Uterus (tissue), 4 donors: ENCODE measurements around the gene PLEK2. TPM values are rescaled to one million over a fixed set of nuclear protein-coding genes. Genes with fewer than 3 reads are reported as not detected.
"Not testable (repeated sequence)": the region's sequence is repeated elsewhere in the genome, so short reads cannot be mapped to it uniquely, and the experiment has no call there.

Source experiments
- DNase-seq, 2 donors: peaks; one replicate each; pipeline ENCODE4 v3.0.0-alpha.2; 2019 to 2020
- H3K27ac ChIP-seq, 2 donors: fragments of 200-600 bp; sonication (generic); 1 replicate in 1 of 2; 2 replicates in 1 of 2; pipeline ENCODE4 v1.5.1; 2016 to 2018
- H3K27me3 ChIP-seq, 2 donors: fragments of 200-600 bp; sonication (generic); one replicate each; pipeline ENCODE4 v1.5.1; 2018 to 2019; ENCODE audit warnings: control low read depth in 1 of 2
- H3K36me3 ChIP-seq, 2 donors: fragments of 200-600 bp; sonication (generic); one replicate each; pipeline ENCODE4 v1.5.1; 2019; ENCODE audit warnings: control low read depth in 1 of 2
- H3K4me1 ChIP-seq, 2 donors: fragments of 200-600 bp; sonication (generic); one replicate each; pipeline ENCODE4 v1.5.1; 2018 to 2019; ENCODE audit warnings: control low read depth in 1 of 2
- H3K4me3 ChIP-seq, 2 donors: fragments of 200-600 bp; sonication (generic); 1 replicate in 1 of 2; 2 replicates in 1 of 2; pipeline ENCODE4 v1.5.1; 2018 to 2019; ENCODE audit warnings: mild to moderate bottlenecking in 1 of 2
- H3K9me3 ChIP-seq, 2 donors: fragments of 200-600 bp; sonication (generic); one replicate each; pipeline ENCODE4 v1.5.1; 2019; ENCODE audit warnings: control low read depth in 1 of 2
- CTCF ChIP-seq, 4 experiments: fragments of 200-600 bp in 2 of 4; fragments of 450-650 bp in 2 of 4; sonication (generic) in 2 of 4; IDR thresholded peaks; one replicate each; pipeline ENCODE4 v1.5.1; 2016 to 2019; ENCODE audit warnings: antibody characterized with exemption in 4 of 4, mild to moderate bottlenecking in 2 of 4, moderate library complexity in 1 of 4
- POLR2A ChIP-seq, 2 donors: fragments of 450-650 bp; IDR thresholded peaks; one replicate each; pipeline ENCODE4 v1.6.1; 2016; ENCODE audit warnings: antibody characterized with exemption in 2 of 2, mild to moderate bottlenecking in 1 of 2, moderate library complexity in 1 of 2
- intact Hi-C: fragments of 100-400 bp; cut with DNase I; formaldehyde crosslinking; loops from one replicate; pipeline ENCODE4 v1.15.1; 2023; ENCODE audit warnings: low total_unique reads
- total RNA-seq, 4 donors: library from RNA; depleted of rRNA in 3 of 4; stranded (reverse); fragments of >200 nt in 3 of 4; gene quantifications; one replicate each; pipeline versions ENCODE4 v1.1.0 to v1.2.4, GENCODE V29; 2014 to 2023
- donor health status: DM: yes; HTN: yes; CAD: no.

Gene PLEK2
- total RNA-seq, 4 donors from 2014 or later, result 1.5 TPM; not detected in 3

GRCh38 chr14:67418401-67419191 lies 6.6 kb upstream of the PLEK2 start:
- TF ChIP-seq POLR2A (IDR thresholded peaks at IDR 0.05) (no peak), CTCF (IDR thresholded peaks at IDR 0.05) (no peak)
- Histone ChIP-seq H3K27ac (no peak overlapping the region), H3K4me1 (no peaks in the 10 kb centered on the region), H3K36me3 (no peaks in the 10 kb centered on the region), H3K4me3 (no peak overlapping the region), H3K27me3 (no peaks in the 10 kb centered on the region), H3K9me3 (no peaks in the 10 kb centered on the region)
- DNase-seq, result no peak
- intact Hi-C loops, result no loop called here

DNA sequence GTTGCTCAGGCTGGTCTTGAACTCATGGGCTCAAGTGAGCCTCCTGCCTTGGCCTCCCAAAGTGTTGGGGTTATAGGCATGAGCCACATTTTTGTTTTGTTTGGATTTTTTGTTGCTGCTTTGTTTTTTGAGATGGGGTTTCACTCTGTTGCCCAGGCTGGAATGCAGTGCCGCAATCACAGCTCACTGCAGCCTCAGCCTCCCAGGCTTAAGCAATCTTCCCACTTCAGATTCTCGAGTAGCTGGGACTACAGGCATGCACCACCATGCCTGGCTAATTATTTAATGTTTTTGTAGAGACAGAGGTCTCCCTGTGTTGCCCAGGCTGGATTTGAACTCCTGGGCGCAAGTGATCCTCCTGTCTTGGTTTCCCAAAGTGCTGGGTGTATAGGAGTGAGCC lies 5.7 kb upstream of the PLEK2 start:
- TF ChIP-seq CTCF (IDR thresholded peaks at IDR 0.05), result no peak
- TF ChIP-seq POLR2A (IDR thresholded peaks at IDR 0.05), result no peak
- no peak overlapping the region for H3K4me3 ChIP-seq

DNA sequence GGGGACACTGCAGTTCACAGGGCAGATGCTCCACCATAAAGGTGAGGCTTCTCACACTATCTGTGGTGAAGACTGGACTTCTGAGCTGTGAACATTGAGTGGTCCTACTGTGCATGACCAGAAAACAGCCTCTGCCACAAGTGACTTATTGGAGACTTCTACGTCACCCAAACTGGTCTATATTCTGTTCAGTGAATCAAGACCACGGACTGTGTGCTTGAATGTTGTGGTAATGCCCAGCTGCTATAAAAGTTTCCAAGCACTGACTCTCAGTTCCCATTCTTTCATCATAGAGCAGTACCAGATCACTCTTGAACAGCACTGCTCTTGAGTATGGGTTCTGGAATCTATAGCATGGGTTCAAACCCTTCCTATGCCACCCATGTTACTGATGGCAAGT lies 4.8 kb upstream of the PLEK2 start:
- no peak for DNase-seq
- intact Hi-C loops, result no loop called here
- TF ChIP-seq POLR2A (IDR thresholded peaks at IDR 0.05) (no peak), CTCF (IDR thresholded peaks at IDR 0.05) (no peak)
- no peak overlapping the region for H3K4me3 ChIP-seq
- H3K4me1 ChIP-seq, result no peaks in the 10 kb centered on the region
- no peaks in the 10 kb centered on the region for H3K9me3 ChIP-seq
- peaks cover 0 to 4% of the 10 kb centered on the region in 2 donors for H3K27me3 ChIP-seq
- no peak overlapping the region for H3K27ac ChIP-seq
- H3K36me3 ChIP-seq, result no peaks in the 10 kb centered on the region

More for the DNA sequence above, 5.7 kb upstream of the PLEK2 start:
- Histone ChIP-seq H3K27ac (no peak overlapping the region), H3K36me3 (no peaks in the 10 kb centered on the region), H3K4me1 (no peaks in the 10 kb centered on the region), H3K9me3 (no peaks in the 10 kb centered on the region), H3K27me3 (no peaks in the 10 kb centered on the region)
- intact Hi-C loops, result no loop called here
- no peak for DNase-seq

- Histone ChIP-seq H3K36me3 (no peaks in the 10 kb centered on the region), H3K4me3 (no peak overlapping the region), H3K9me3 (no peaks in the 10 kb centered on the region), H3K27ac (no peak overlapping the region), H3K27me3 (peaks cover 5 to 7% of the 10 kb centered on the region in 2 donors), H3K4me1 (no peaks in the 10 kb centered on the region)
- intact Hi-C loops, result no loop called here
- DNase-seq, result no peak
- TF ChIP-seq CTCF (IDR thresholded peaks at IDR 0.05), result no peak
- no peak for TF ChIP-seq POLR2A (IDR thresholded peaks at IDR 0.05)
Measured at GRCh38 chr14:67416085-67416484, 4.1 kb upstream of the PLEK2 start.

DNA sequence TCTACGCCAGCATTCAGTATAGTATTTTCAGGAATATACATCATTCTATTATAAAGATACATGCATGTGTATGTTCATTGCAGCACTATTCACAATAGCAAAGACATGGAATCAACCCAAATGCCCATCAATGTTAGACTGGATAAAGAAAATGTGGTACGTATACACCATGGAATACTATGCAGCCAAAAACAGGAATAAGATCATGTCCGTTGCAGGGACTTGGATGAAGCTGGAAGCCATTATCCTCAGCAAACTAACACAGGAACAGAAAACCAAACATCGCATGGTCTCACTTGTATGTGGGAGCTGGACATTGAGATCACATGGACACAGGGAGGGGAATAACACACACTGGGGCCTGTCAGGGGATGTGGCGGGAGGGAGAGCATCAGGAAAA lies 3.6 kb upstream of the PLEK2 start:
- intact Hi-C loops, H3K36me3 ChIP-seq, H3K4me3 ChIP-seq, H3K27ac ChIP-seq, H3K27me3 ChIP-seq, DNase-seq, H3K9me3 ChIP-seq, H3K4me1 ChIP-seq: not testable (repeated sequence)
